MM.1S (cell line): ENCODE results near the gene AFP.

Experiments
- DNase-seq: peaks from one replicate; pipeline ENCODE4 v3.0.0-alpha.2; 2015
- H2AFZ ChIP-seq: fragments of 300-600 bp; sonication (generic); 2 replicates; pipeline ENCODE4 v1.6.0; 2016; ENCODE audit warnings: antibody characterized with exemption, low read length
- H3F3A ChIP-seq: fragments of 300-600 bp; sonication (generic); 2 replicates; pipeline ENCODE4 v1.6.1; 2016; ENCODE audit warnings: mild to moderate bottlenecking, antibody characterized with exemption, low read length, moderate library complexity, mixed read lengths; ENCODE audit not compliant: insufficient read depth
- H3K27ac ChIP-seq: fragments of 300-600 bp; sonication (generic); 2 replicates; pipeline ENCODE4 v1.5.1; 2016; ENCODE audit warnings: mild to moderate bottlenecking, low read length
- H3K27me3 ChIP-seq: fragments of 300-600 bp; sonication (generic); replicated peaks from 2 replicates; pipeline ENCODE4 v1.6.0; 2016; ENCODE audit warnings: low read length; ENCODE audit not compliant: insufficient read depth
- H3K36me3 ChIP-seq: fragments of 300-600 bp; sonication (generic); replicated peaks from 2 replicates; pipeline ENCODE4 v1.6.1; 2016; ENCODE audit warnings: mild to moderate bottlenecking, low read length, mixed read lengths; ENCODE audit not compliant: insufficient read depth
- H3K4me1 ChIP-seq: fragments of 300-600 bp; sonication (generic); 2 replicates; pipeline ENCODE4 v1.6.1; 2016; ENCODE audit warnings: low read length, mixed read lengths
- H3K4me2 ChIP-seq: fragments of 300-600 bp; sonication (generic); 2 replicates; pipeline ENCODE4 v1.6.0; 2016; ENCODE audit warnings: low read depth, low read length
- H3K4me3 ChIP-seq: fragments of 300-600 bp; sonication (generic); 2 replicates; pipeline ENCODE4 v1.5.1; 2016; ENCODE audit warnings: low read length, mixed read lengths
- H3K79me2 ChIP-seq: fragments of 300-600 bp; sonication (generic); 2 replicates; pipeline ENCODE4 v1.6.1; 2016; ENCODE audit warnings: mixed run types, low read length, mixed read lengths
- H3K9ac ChIP-seq: fragments of 300-600 bp; sonication (generic); 2 replicates; pipeline ENCODE4 v1.6.1; 2016; ENCODE audit warnings: low read length, mixed read lengths
- H3K9me2 ChIP-seq: fragments of 300-600 bp; sonication (generic); replicated peaks from 2 replicates; pipeline ENCODE4 v1.6.1; 2016; ENCODE audit warnings: mild to moderate bottlenecking, low read length, mixed read lengths; ENCODE audit not compliant: insufficient read depth
- H3K9me3 ChIP-seq: fragments of 300-600 bp; sonication (generic); replicated peaks from 2 replicates; pipeline ENCODE4 v1.6.1; 2016; ENCODE audit warnings: mild to moderate bottlenecking, low read length, mixed read lengths; ENCODE audit not compliant: insufficient read depth
- H4K20me1 ChIP-seq: fragments of 300-600 bp; sonication (generic); 2 replicates; pipeline ENCODE4 v1.6.1; 2016; ENCODE audit warnings: mild to moderate bottlenecking, low read length, moderate library complexity, mixed read lengths; ENCODE audit not compliant: insufficient read depth
- CTCF ChIP-seq: fragments of 300-600 bp; sonication (generic); IDR thresholded peaks from 2 replicates; pipeline ENCODE4 v1.5.1; 2016; ENCODE audit warnings: antibody characterized with exemption, low read length, mixed read lengths
- EZH2 ChIP-seq: fragments of 300-600 bp; sonication (generic); optimal IDR thresholded peaks from 2 replicates; pipeline ENCODE3; 2017; ENCODE audit warnings: low read depth, mild to moderate bottlenecking, antibody characterized with exemption, low read length, mixed read lengths
- EZH2phosphoT487 ChIP-seq: fragments of 300-600 bp; sonication (generic); IDR thresholded peaks from 2 replicates; pipeline ENCODE4 v1.6.1; 2018; ENCODE audit warnings: antibody characterized with exemption, low read length

AFP gene

GRCh38 chr4:73429826-73430587, 6.0 kb upstream of the AFP start:
- Histone ChIP-seq H3K27me3 (no peaks in the 10 kb centered on the region), H2AFZ (no peak overlapping the region), H3K4me3 (no peak overlapping the region), H3K4me2 (no peak overlapping the region), H3K36me3 (no peaks in the 10 kb centered on the region), H3K4me1 (no peaks in the 10 kb centered on the region), H3F3A (no peaks in the 10 kb centered on the region), H3K9ac (no peak overlapping the region), H3K27ac (no peak overlapping the region), H4K20me1 (no peaks in the 10 kb centered on the region), H3K9me3 (no peaks in the 10 kb centered on the region), H3K79me2 (no peaks in the 10 kb centered on the region), H3K9me2 (no peaks in the 10 kb centered on the region)
- no peak for TF ChIP-seq EZH2
- no peak for TF ChIP-seq CTCF
- TF ChIP-seq EZH2phosphoT487 = no peak
- no peak for DNase-seq

- no peaks in the 10 kb centered on the region for H3K9me3 ChIP-seq
- no peak overlapping the region for H3K4me3 ChIP-seq
- no peaks in the 10 kb centered on the region for H4K20me1 ChIP-seq
- TF ChIP-seq EZH2phosphoT487 = no peak
- TF ChIP-seq EZH2 = no peak
- no peak for TF ChIP-seq CTCF
- no peaks in the 10 kb centered on the region for H3K27me3 ChIP-seq
- H3K9me2 ChIP-seq = no peaks in the 10 kb centered on the region
- no peak overlapping the region for H2AFZ ChIP-seq
- H3K79me2 ChIP-seq = no peaks in the 10 kb centered on the region
- H3F3A ChIP-seq = no peaks in the 10 kb centered on the region
- no peak overlapping the region for H3K4me2 ChIP-seq
- no peak overlapping the region for H3K9ac ChIP-seq
- no peak for DNase-seq
- no peak overlapping the region for H3K27ac ChIP-seq
- no peaks in the 10 kb centered on the region for H3K36me3 ChIP-seq
- H3K4me1 ChIP-seq = no peaks in the 10 kb centered on the region
Measured at GRCh38 chr4:73431813-73432168, 4.2 kb upstream of the AFP start.

GRCh38 chr4:73432169-73433000, 3.6 kb upstream of the AFP start:
- no peaks in the 10 kb centered on the region for H3K36me3 ChIP-seq
- H2AFZ ChIP-seq = no peak overlapping the region
- no peak overlapping the region for H3K9ac ChIP-seq
- no peaks in the 10 kb centered on the region for H3K9me3 ChIP-seq
- no peak for DNase-seq
- TF ChIP-seq CTCF = no peak
- TF ChIP-seq EZH2phosphoT487 = no peak
- no peak overlapping the region for H3K4me3 ChIP-seq
- no peak overlapping the region for H3K4me2 ChIP-seq
- no peaks in the 10 kb centered on the region for H4K20me1 ChIP-seq
- no peak overlapping the region for H3K27ac ChIP-seq
- no peaks in the 10 kb centered on the region for H3K4me1 ChIP-seq
- H3F3A ChIP-seq = no peaks in the 10 kb centered on the region
- no peaks in the 10 kb centered on the region for H3K79me2 ChIP-seq
- no peaks in the 10 kb centered on the region for H3K27me3 ChIP-seq
- no peaks in the 10 kb centered on the region for H3K9me2 ChIP-seq
